K562 (cell line): Measurements from ENCODE around the gene DIRAS1. TPM values are rescaled to one million over a fixed set of nuclear protein-coding genes. Genes with fewer than 3 reads are reported as not detected.

Experiments
- ATAC-seq: fragments of 200-7000 bp; cut with Tn5 transposase; 3 replicates; pipeline ENCODE4 v1.9.1; 2020; ENCODE audit warnings: moderate library complexity
- BruUV-seq: library from RNA; stranded (reverse); fragments of 400-500 nt; replicated peaks from 2 replicates; lab custom pipeline; 2021; lab: Mats Ljungman, UMichigan
- CTCF ChIA-PET: fragments of 300-600 bp; formaldehyde crosslinking; extraction: SDS; loops from one replicate; lab custom pipeline; 2021; ENCODE audit warnings: low intra/inter-chr PET ratio; lab: Yijun Ruan, JAX
- POLR2A ChIA-PET: fragments of 300-600, 350-650 bp; sonication (Branson Sonifier 250); formaldehyde crosslinking; extraction: SDS; loops from one replicate; lab custom pipeline; 2021; ENCODE audit warnings: antibody characterized with exemption, inconsistent platforms; lab: Yijun Ruan, JAX
- DNase-seq, 4 experiments: peaks; one replicate each; pipeline versions ENCODE4 v3.0.0 to v3.0.0-alpha.2; 2011 to 2018; ENCODE audit warnings: low spot score in 3 of 4, mixed read lengths in 3 of 4; ENCODE audit errors: extremely low read depth in 1 of 4
- FAIRE-seq: peaks from 2 replicates; lab custom pipeline; 2011; peaks lifted over from hg19 to GRCh38; lab: Jason Lieb, UNC
- H2AFZ ChIP-seq: 2 replicates; pipeline ENCODE4 v1.6.0; 2011; ENCODE audit warnings: low read depth, low read length, control low read depth, inconsistent platforms
- H3K27ac ChIP-seq: fragments of 200-600 bp; 3 replicates; pipeline ENCODE4 v1.8.0; 2011; ENCODE audit warnings: low read depth, mild to moderate bottlenecking, control low read depth, inconsistent platforms, low read length, moderate library complexity, mixed read lengths; ENCODE audit errors: extremely low read depth
- H3K27me3 ChIP-seq, 2 experiments: fragments of 300-600 bp in 1 of 2; 2 replicates in 1 of 2; 3 replicates in 1 of 2; pipeline versions ENCODE4 v1.6.0 to v1.8.0; 2011; ENCODE audit warnings: inconsistent platforms in 2 of 2, low read length in 2 of 2, mild to moderate bottlenecking in 1 of 2, mixed read lengths in 1 of 2, moderate library complexity in 1 of 2; ENCODE audit not compliant: control insufficient read depth in 2 of 2, insufficient read depth in 2 of 2
- H3K36me3 ChIP-seq: fragments of 300-600 bp; 3 replicates; pipeline ENCODE4 v1.8.0; 2011; ENCODE audit warnings: mild to moderate bottlenecking, low read length, inconsistent platforms; ENCODE audit not compliant: control insufficient read depth, insufficient read depth
- H3K4me1 ChIP-seq, 2 experiments: fragments of 200-600 bp in 1 of 2; replicated peaks in 1 of 2; 2 replicates in 1 of 2; 3 replicates in 1 of 2; pipeline versions ENCODE4 v1.5.1 to v1.8.0; 2011; ENCODE audit warnings: inconsistent platforms in 2 of 2, low read length in 2 of 2, mild to moderate bottlenecking in 1 of 2, mixed read lengths in 1 of 2, moderate library complexity in 1 of 2; ENCODE audit not compliant: control insufficient read depth in 2 of 2, insufficient read depth in 2 of 2
- H3K4me2 ChIP-seq: 2 replicates; pipeline ENCODE4 v1.6.1; 2011; ENCODE audit warnings: low read length, control low read depth, inconsistent platforms, mixed read lengths; ENCODE audit not compliant: insufficient read depth
- H3K4me3 ChIP-seq: fragments of 200-600 bp; sonication (generic), shearing (Covaris generic); 2 replicates; pipeline ENCODE4 v1.5.1; 2016; ENCODE audit warnings: control low read depth, inconsistent platforms
- H3K79me2 ChIP-seq: fragments of 200-600 bp; 3 replicates; pipeline ENCODE4 v1.8.0; 2011; ENCODE audit warnings: low read length, inconsistent platforms; ENCODE audit not compliant: control insufficient read depth, insufficient read depth
- H3K9ac ChIP-seq, 2 experiments: 2 replicates each; pipeline versions ENCODE4 v1.6.0 to v1.6.1; 2011; ENCODE audit warnings: low read depth in 2 of 2, low read length in 2 of 2, control low read depth in 1 of 2, inconsistent platforms in 1 of 2, mild to moderate bottlenecking in 1 of 2, mixed read lengths in 1 of 2; ENCODE audit not compliant: insufficient read depth in 1 of 2
- H3K9me1 ChIP-seq: one replicate; pipeline ENCODE4 v1.6.0; 2011; ENCODE audit warnings: inconsistent platforms, mild to moderate bottlenecking, low read length, moderate library complexity; ENCODE audit not compliant: control insufficient read depth, insufficient read depth
- H3K9me3 ChIP-seq: replicated peaks from 2 replicates; pipeline ENCODE4 v1.5.1; 2011; ENCODE audit warnings: low read depth, low read length, inconsistent platforms; ENCODE audit not compliant: control insufficient read depth, insufficient read depth
- H4K20me1 ChIP-seq: replicated peaks from 2 replicates; pipeline ENCODE4 v1.6.1; 2011; ENCODE audit warnings: low read length, inconsistent platforms, mixed read lengths; ENCODE audit not compliant: control insufficient read depth, insufficient read depth
- KDM5B ChIP-seq: fragments of 200-600 bp; sonication (generic); IDR thresholded peaks from 2 replicates; pipeline ENCODE4 v1.6.1; 2012; ENCODE audit warnings: low read depth, mild to moderate bottlenecking, moderate library complexity, low read length, control low read depth, inconsistent platforms; ENCODE audit not compliant: insufficient replicate concordance
- POLR2A ChIP-seq: fragments of 450-650 bp; conservative IDR thresholded peaks from 2 replicates; pipeline ENCODE4 v1.6.1; 2016
- POLR2G ChIP-seq: fragments of 200-400 bp; formaldehyde crosslinking; IDR thresholded peaks from 2 replicates; pipeline ENCODE4 v1.6.1; 2017; ENCODE audit warnings: low read depth, mild to moderate bottlenecking, antibody characterized with exemption, low read length, moderate library complexity
- SNRNP70 ChIP-seq: fragments of 200-400 bp; formaldehyde crosslinking; optimal IDR thresholded peaks from 2 replicates; pipeline ENCODE3; 2017; ENCODE audit warnings: low read depth, low read length
- WGBS: fragments of 100-300 bp; shearing (Covaris generic); methylation state at CpG from one replicate; pipeline ENCODE4 v1.1.6; 2016; ENCODE audit warnings: low coverage, mixed read lengths; ENCODE audit not compliant: insufficient coverage; ENCODE audit errors: missing lambda C conversion rate; 5-methylcytosine and 5-hydroxymethylcytosine counted together
- in situ Hi-C: fragments of 300-500 bp; cut with MboI; formaldehyde crosslinking; loops from 4 replicates; pipeline ENCODE4 v1.15.0; 2018; ENCODE audit warnings: inconsistent platforms, mixed read lengths
- intact Hi-C: fragments of 100-400 bp; cut with micrococcal nuclease; formaldehyde crosslinking; loops from 2 replicates; pipeline ENCODE4 v1.14.2; 2022
- polyA plus RNA-seq, 8 experiments: library from polyadenylated mRNA; depleted of rRNA in 4 of 8; stranded (reverse) in 5 of 8; unstranded in 3 of 8; fragments of >200 nt; fragmentation: Nextera tagmentation in 2 of 8; fragmentation: Illumina TruSeq in 1 of 8; extraction: Ambion mirVana in 2 of 8; extraction: Trizol in 1 of 8; gene quantifications; 2 replicates each; pipeline versions ENCODE4 v1.2.1 to v1.2.3, GENCODE V29; 2011 to 2014; ENCODE audit warnings: inconsistent platforms in 1 of 8, missing spikeins in 1 of 8
- total RNA-seq, 7 experiments: library from RNA; depleted of rRNA in 6 of 7; stranded (reverse); fragments of >200 nt in 6 of 7; fragmentation: Illumina TruSeq in 2 of 7; extraction: Trizol in 2 of 7; gene quantifications; 2 replicates each; pipeline versions ENCODE4 v1.2.1 to v1.2.3, GENCODE V29; 2011 to 2021; ENCODE audit warnings: low replicate concordance in 1 of 7
- TF ChIP-seq, protein P1 (sequence below): sonication (generic); formaldehyde crosslinking; IDR thresholded peaks from 2 replicates; pipeline ENCODE4 v1.8.1; 2023; ENCODE audit warnings: mild to moderate bottlenecking, missing genetic modification reagents

DIRAS1 gene
- total and polyA plus RNA-seq, 9 of the 15 experiments (the other 6 are each of a cell fraction or from before 2014, with no cell fraction given) = 0.11 to 12.0 (median 2.9) TPM

- 83% methylated on average over 23 of the region's 26 CpGs for WGBS
- BruUV-seq = no TSS peak
- Histone ChIP-seq H3K4me3 (no peak overlapping the region), H3K9ac (no peak overlapping the region; a peak in 1 of 4 replicates), H3K27ac (no peak overlapping the region), H3K36me3 (peaks cover 39% of the 10 kb centered on the region; the same call in 2 of the 3 replicates), H3K9me1 (peaks cover 6% of the 10 kb centered on the region), H2AFZ (no peak overlapping the region), H3K4me2 (no peak overlapping the region), H3K9me3 (no peaks in the 10 kb centered on the region), H3K27me3 (peaks cover 2 to 10% of the 10 kb centered on the region in 2 experiments; a peak in 2 of 5 replicates), H4K20me1 (peaks cover 23% of the 10 kb centered on the region), H3K4me1 (peaks cover 0 to 59% of the 10 kb centered on the region in 2 experiments; a peak in 2 of 5 replicates), H3K79me2 (peaks cover 4% of the 10 kb centered on the region)
- intact Hi-C loops (no loop called here), in situ Hi-C loops (no loop called here)
- FAIRE-seq (no peak), DNase-seq (no peak), ATAC-seq (peak; percentile 4; the same call in 2 of the 3 replicates)
- TF ChIP-seq, protein P1, sequence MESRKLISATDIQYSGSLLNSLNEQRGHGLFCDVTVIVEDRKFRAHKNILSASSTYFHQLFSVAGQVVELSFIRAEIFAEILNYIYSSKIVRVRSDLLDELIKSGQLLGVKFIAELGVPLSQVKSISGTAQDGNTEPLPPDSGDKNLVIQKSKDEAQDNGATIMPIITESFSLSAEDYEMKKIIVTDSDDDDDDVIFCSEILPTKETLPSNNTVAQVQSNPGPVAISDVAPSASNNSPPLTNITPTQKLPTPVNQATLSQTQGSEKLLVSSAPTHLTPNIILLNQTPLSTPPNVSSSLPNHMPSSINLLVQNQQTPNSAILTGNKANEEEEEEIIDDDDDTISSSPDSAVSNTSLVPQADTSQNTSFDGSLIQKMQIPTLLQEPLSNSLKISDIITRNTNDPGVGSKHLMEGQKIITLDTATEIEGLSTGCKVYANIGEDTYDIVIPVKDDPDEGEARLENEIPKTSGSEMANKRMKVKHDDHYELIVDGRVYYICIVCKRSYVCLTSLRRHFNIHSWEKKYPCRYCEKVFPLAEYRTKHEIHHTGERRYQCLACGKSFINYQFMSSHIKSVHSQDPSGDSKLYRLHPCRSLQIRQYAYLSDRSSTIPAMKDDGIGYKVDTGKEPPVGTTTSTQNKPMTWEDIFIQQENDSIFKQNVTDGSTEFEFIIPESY (CRISPR knock-in tag) = peak; percentile 21; the same call in 1 of the 2 replicates
- TF ChIP-seq POLR2A (0 out of 2 replicates have a peak, but pooled peaks have one; percentile 45), POLR2G (peak; percentile 81), SNRNP70 (no peak), KDM5B (peak; percentile 24)
- CTCF ChIA-PET = no interaction called here
- POLR2A ChIA-PET = interaction anchor here (0.6 to 4.5 kb wide), 3 partner anchors 9 to 64 kb away, joined by 3 to 21 read pairs (median 8); partner anchors contain the start of gene SLC39A3
Observed at GRCh38 chr19:2729943-2730818, 9.0 kb upstream of the DIRAS1 start.
